Testis (tissue), 3 donors: Measurements from ENCODE around the gene EBP. TPM values are rescaled to one million over a fixed set of nuclear protein-coding genes. Genes with fewer than 3 reads are reported as not detected.
A peak's percentile ranks its signal among the peaks of the same experiment; 100 is the strongest.

Source experiments
- DNase-seq: peaks from one replicate; pipeline ENCODE4 v3.0.0-alpha.2; 2019
- H3K27ac ChIP-seq, 2 donors: fragments of 200-600 bp; sonication (generic); one replicate each; pipeline ENCODE4 v1.5.1; 2019
- H3K27me3 ChIP-seq: fragments of 200-600 bp; sonication (generic); one replicate; pipeline ENCODE4 v1.5.1; 2019
- H3K36me3 ChIP-seq: fragments of 200-600 bp; sonication (generic); one replicate; pipeline ENCODE4 v1.5.1; 2017; ENCODE audit warnings: low read depth; ENCODE audit errors: missing control alignments
- H3K4me1 ChIP-seq: fragments of 200-600 bp; sonication (generic); one replicate; pipeline ENCODE4 v1.5.1; 2019
- H3K4me3 ChIP-seq, 2 donors: fragments of 200-600 bp; sonication (generic); one replicate each; pipeline ENCODE4 v1.5.1; 2017 to 2019
- H3K9me3 ChIP-seq: fragments of 200-600 bp; sonication (generic); one replicate; pipeline ENCODE4 v1.5.1; 2017
- POLR2A ChIP-seq: fragments of 450-650 bp; IDR thresholded peaks from one replicate; pipeline ENCODE4 v1.6.1; 2017; ENCODE audit warnings: antibody characterized with exemption, mild to moderate bottlenecking, moderate library complexity
- WGBS, 2 donors: methylation state at CpG; one replicate each; pipeline ENCODE4 v1.1.5; 2018; 5-methylcytosine and 5-hydroxymethylcytosine counted together
- intact Hi-C: fragments of 100-400 bp; cut with DNase I; formaldehyde crosslinking; loops from one replicate; pipeline ENCODE4 v1.15.1; 2023; ENCODE audit warnings: low total_unique reads
- polyA plus RNA-seq: library from polyadenylated mRNA; stranded (reverse); fragments of 350-450 nt; fragmentation: Illumina TruSeq; extraction: RNeasy Lipid Tissue Mini Kit (QIAGEN cat#74804); gene quantifications from one replicate; pipeline ENCODE4 v1.2.3, GENCODE V29; 2014; ENCODE audit warnings: low read depth, low replicate concordance; ENCODE audit not compliant: insufficient read depth
- total RNA-seq, 2 donors: library from RNA; depleted of rRNA; stranded (reverse); fragments of >200 nt; gene quantifications; one replicate each; pipeline ENCODE4 v1.2.3, GENCODE V29; 2016
- TF ChIP-seq, protein P1 (sequence below), 3 experiments: fragments of 450-650 bp in 2 of 3; fragments of 200-600 bp in 1 of 3; sonication (generic) in 1 of 3; IDR thresholded peaks; one replicate each; pipeline ENCODE4 v1.5.1; 2016 to 2019; ENCODE audit warnings: antibody characterized with exemption in 3 of 3, mild to moderate bottlenecking in 2 of 3, moderate library complexity in 1 of 3

Gene EBP
- total and polyA plus RNA-seq, 3 donors from 2014 or later: 30.4 to 61.0 (median 48.8) TPM

DNA sequence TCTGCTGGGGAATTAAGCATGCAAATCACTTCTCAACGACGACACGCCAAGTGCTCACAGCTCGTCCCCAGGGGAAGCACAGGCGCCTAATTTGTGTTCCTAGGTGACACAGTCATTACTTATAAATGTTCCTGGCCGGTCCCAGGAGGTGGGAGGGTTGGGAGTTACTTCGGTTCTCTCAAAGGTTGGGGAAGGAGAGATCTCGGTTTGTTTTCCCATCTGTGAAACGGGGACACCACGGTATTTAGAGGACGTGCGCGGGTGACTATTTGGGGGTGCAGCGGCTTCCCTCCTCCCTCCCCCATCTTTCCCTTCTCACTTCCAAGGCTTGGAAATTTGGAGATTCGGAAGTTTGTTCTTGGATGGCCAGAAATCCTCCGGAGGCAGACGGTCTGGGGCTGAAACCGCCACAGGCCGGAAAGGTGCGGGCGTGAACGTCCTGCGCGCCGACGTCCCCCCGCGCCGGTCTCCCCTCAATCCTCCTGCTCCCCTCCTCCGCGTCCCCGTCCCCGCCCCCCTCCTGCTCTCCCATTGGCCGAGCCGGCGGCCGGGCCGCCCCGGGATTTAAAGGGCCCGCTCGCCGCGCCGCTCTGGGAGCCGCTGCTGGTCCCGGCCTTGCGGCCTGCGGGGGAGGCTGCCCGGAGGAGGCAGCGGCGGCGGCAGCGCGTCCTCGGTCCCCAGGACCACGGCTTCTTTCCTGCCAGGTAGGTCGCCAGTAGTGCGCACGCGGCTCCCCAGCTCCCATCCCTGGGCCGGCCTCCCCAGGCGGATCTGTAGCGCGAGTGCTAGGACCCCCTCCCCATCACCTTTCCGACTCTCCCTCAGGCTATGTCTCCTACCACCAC is 13.0 kb upstream of the EBP start, which contains the start of gene PORCN:
TSS of gene PORCN (plus strand) at position 593 of the 845 bp plus-strand sequence. CDS start 829 bp downstream, outside the sequence.
- peak; percentile 86 for DNase-seq
- Histone ChIP-seq H3K36me3 (no peaks in the 10 kb centered on the region), H3K27ac (peak within 1 kb of the TSS; percentile 59), H3K4me3 (peak within 1 kb of the TSS; percentile 64 to 76), H3K27me3 (no peaks in the 10 kb centered on the region), H3K4me1 (no peaks in the 10 kb centered on the region), H3K9me3 (no peaks in the 10 kb centered on the region)
- intact Hi-C loops: no loop called here
- 0% methylated on average over 4 to 32 of the region's 65 CpGs for WGBS, 2 donors
- TF ChIP-seq POLR2A: no peak
- TF ChIP-seq, protein P1, sequence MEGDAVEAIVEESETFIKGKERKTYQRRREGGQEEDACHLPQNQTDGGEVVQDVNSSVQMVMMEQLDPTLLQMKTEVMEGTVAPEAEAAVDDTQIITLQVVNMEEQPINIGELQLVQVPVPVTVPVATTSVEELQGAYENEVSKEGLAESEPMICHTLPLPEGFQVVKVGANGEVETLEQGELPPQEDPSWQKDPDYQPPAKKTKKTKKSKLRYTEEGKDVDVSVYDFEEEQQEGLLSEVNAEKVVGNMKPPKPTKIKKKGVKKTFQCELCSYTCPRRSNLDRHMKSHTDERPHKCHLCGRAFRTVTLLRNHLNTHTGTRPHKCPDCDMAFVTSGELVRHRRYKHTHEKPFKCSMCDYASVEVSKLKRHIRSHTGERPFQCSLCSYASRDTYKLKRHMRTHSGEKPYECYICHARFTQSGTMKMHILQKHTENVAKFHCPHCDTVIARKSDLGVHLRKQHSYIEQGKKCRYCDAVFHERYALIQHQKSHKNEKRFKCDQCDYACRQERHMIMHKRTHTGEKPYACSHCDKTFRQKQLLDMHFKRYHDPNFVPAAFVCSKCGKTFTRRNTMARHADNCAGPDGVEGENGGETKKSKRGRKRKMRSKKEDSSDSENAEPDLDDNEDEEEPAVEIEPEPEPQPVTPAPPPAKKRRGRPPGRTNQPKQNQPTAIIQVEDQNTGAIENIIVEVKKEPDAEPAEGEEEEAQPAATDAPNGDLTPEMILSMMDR (IDR thresholded peaks at IDR 0.05): no peak

DNA sequence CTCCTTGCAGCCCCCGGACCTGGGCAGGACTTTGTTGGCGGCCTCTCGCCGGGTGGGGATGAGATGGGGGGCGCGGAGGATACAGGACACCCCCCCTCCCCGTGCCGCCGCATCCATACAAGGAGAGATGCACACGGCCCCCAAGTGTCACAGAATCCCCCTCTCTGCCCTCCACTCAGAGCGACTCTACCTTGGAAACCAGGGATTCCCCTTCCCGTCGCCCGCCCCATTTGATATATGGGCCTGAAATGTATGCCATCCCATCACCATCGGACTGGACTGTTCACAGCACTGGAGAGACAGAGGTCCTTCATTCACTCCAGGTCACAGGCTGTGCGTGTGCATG is 12.4 kb upstream of the EBP start:
- Histone ChIP-seq H3K27ac (peak overlapping the region in 1 of 2 donors; percentile 59), H3K36me3 (no peaks in the 10 kb centered on the region), H3K9me3 (no peaks in the 10 kb centered on the region), H3K4me1 (no peaks in the 10 kb centered on the region), H3K27me3 (no peaks in the 10 kb centered on the region), H3K4me3 (peak overlapping the region; percentile 64 to 76)
- DNase-seq: no peak
- WGBS, 2 donors: 0% methylated on average over 11 of the region's 16 CpGs; no CpG with 5 or more reads in 1 of the 2 donors
- TF ChIP-seq, protein P1 (IDR thresholded peaks at IDR 0.05): no peak
- no peak for TF ChIP-seq POLR2A
- intact Hi-C loops: no loop called here

DNA sequence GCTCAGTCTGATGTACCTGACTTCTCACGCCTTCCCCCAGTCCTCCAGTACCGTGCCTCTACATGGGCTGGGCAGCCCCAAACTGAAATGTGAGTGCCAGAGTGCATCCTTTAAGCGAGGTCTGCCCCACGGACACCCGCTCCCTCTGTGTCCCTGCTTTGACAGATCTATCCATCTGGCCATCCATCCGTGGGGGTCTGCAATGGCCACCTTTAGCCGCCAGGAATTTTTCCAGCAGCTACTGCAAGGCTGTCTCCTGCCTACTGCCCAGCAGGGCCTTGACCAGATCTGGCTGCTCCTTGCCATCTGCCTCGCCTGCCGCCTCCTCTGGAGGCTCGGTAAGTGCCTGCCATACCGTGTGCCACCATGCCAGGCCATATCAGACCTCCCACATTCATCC is 12.0 kb upstream of the EBP start:
- no peaks in the 10 kb centered on the region for H3K4me1 ChIP-seq
- TF ChIP-seq, protein P1 (IDR thresholded peaks at IDR 0.05): no peak
- TF ChIP-seq POLR2A: no peak
- H3K27ac ChIP-seq: no peak overlapping the region
- WGBS, 2 donors: 60% methylated on average over 1 to 9 of the region's 11 CpGs
- no peaks in the 10 kb centered on the region for H3K27me3 ChIP-seq
- H3K4me3 ChIP-seq: peak overlapping the region; percentile 64 to 76
- no peaks in the 10 kb centered on the region for H3K36me3 ChIP-seq
- DNase-seq: no peak
- H3K9me3 ChIP-seq: no peaks in the 10 kb centered on the region
- intact Hi-C loops: no loop called here

DNA sequence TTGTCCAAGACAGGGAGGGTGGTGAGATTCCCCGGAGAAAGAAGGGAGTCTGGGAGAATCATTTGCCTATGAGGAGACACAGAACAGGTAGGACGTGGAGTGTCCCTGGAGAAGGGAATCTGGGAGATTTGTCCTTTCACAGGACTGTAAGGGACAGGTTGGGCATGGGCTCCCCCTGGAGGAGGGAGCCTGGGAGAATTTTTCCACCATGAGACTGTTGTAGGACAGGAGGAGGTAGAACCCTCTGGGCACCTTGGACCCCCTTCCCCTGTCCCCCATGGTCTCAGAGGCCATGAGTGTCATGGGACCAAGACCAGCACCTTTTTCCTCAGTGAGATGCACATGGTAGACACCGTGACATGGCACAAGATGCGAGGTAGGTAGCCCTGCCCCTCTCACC is 10.0 kb upstream of the EBP start:
- no peak for DNase-seq
- TF ChIP-seq, protein P1 (IDR thresholded peaks at IDR 0.05): peak in 1 of 3 experiments; percentile 13
- no peak for TF ChIP-seq POLR2A
- 73 to 86% methylated on average over 4 of the region's 4 CpGs for WGBS, 2 donors

More for the DNA sequence above, 10.0 kb upstream of the EBP start:
- H3K36me3 ChIP-seq: no peaks in the 10 kb centered on the region
- intact Hi-C loops: no loop called here
- H3K27ac ChIP-seq: no peak overlapping the region
- H3K27me3 ChIP-seq: no peaks in the 10 kb centered on the region
- no peak overlapping the region for H3K4me3 ChIP-seq
- H3K4me1 ChIP-seq: no peaks in the 10 kb centered on the region
- H3K9me3 ChIP-seq: no peaks in the 10 kb centered on the region
